Kidney (tissue), 14 donors: ENCODE measurements around the gene ADM5. TPM values are rescaled to one million over a fixed set of nuclear protein-coding genes. Genes with fewer than 3 reads are reported as not detected.

ENCODE experiments used
- DNase-seq, 5 donors: peaks; one replicate each; pipeline ENCODE4 v3.0.0-alpha.2; 2013 to 2020
- FAIRE-seq: peaks from 2 replicates; lab custom pipeline; 2012; peaks lifted over from hg19 to GRCh38; lab: Jason Lieb, UNC
- H3K27ac ChIP-seq, 2 donors: one replicate each; pipeline ENCODE4 v1.7.0; 2013; ENCODE audit warnings: low read depth in 2 of 2, low read length in 2 of 2, inconsistent platforms in 1 of 2
- H3K27me3 ChIP-seq: one replicate; pipeline ENCODE4 v1.7.1; 2013; ENCODE audit warnings: low read length, inconsistent platforms; ENCODE audit not compliant: control insufficient read depth, insufficient read depth
- H3K36me3 ChIP-seq, 3 donors: one replicate each; pipeline versions ENCODE4 v1.7.0 to v1.7.1; 2013; ENCODE audit warnings: low read length in 3 of 3, control low read depth in 1 of 3, inconsistent platforms in 1 of 3; ENCODE audit not compliant: insufficient read depth in 3 of 3, control insufficient read depth in 2 of 3
- H3K4me1 ChIP-seq, 3 donors: one replicate each; pipeline versions ENCODE4 v1.7.0 to v1.7.1; 2013; ENCODE audit warnings: low read length in 3 of 3, inconsistent platforms in 1 of 3, low read depth in 1 of 3; ENCODE audit not compliant: control insufficient read depth in 2 of 3, insufficient read depth in 2 of 3
- H3K4me3 ChIP-seq, 3 donors: one replicate each; pipeline versions ENCODE4 v1.7.0 to v1.8.1; 2013; ENCODE audit warnings: low read length in 3 of 3, control low read depth in 1 of 3, inconsistent platforms in 1 of 3
- H3K9ac ChIP-seq, 3 donors: one replicate each; pipeline versions ENCODE4 v1.7.0 to v1.7.1; 2013; ENCODE audit warnings: low read length in 3 of 3, control low read depth in 1 of 3, inconsistent platforms in 1 of 3
- H3K9me3 ChIP-seq, 3 donors: one replicate each; pipeline versions ENCODE4 v1.7.0 to v1.7.1; 2013; ENCODE audit warnings: low read length in 3 of 3, control low read depth in 1 of 3, inconsistent platforms in 1 of 3; ENCODE audit not compliant: control insufficient read depth in 2 of 3, insufficient read depth in 1 of 3
- CTCF ChIP-seq: IDR thresholded peaks from 3 replicates; pipeline ENCODE4 v1.5.1; 2012; ENCODE audit warnings: mild to moderate bottlenecking, moderate library complexity, borderline replicate concordance; ENCODE audit not compliant: insufficient read depth; ENCODE audit errors: extremely low read depth
- intact Hi-C: fragments of 100-400 bp; cut with DNase I; formaldehyde crosslinking; loops from one replicate; pipeline ENCODE4 v1.11.1; 2022
- polyA plus RNA-seq: library from polyadenylated mRNA; stranded (reverse); fragments of 350-450 nt; fragmentation: Illumina TruSeq; extraction: RNeasy Lipid Tissue Mini Kit (QIAGEN cat#74804); gene quantifications from one replicate; pipeline ENCODE4 v1.2.3, GENCODE V29; 2014; ENCODE audit warnings: low read depth, low replicate concordance; ENCODE audit not compliant: insufficient read depth
- total RNA-seq: library from RNA; stranded (reverse); fragmentation: NEBNext Ultra II Directional; extraction: Animal tissue kit (Norgen Biotek cat#: 25700); gene quantifications from one replicate; pipeline ENCODE4 v1.2.1, GENCODE V29; 2021
- donor health status: control.
- donor health status: control.
- donor health status: control.
- donor health status: control.
- donor health status: control.
- donor health status: DM: yes; HTN: yes; CAD: no.
- donor health status: Normal renal cell carcinoma (clear cell type).

The ADM5 gene
- total and polyA plus RNA-seq, 2 donors from 2014 or later: 0.60 to 2.1 TPM

GRCh38 chr19:49704888-49705642 lies 15.7 kb downstream of the ADM5 start:
- no peak for FAIRE-seq
- intact Hi-C loops: no loop called here
- H3K27me3 ChIP-seq: no peaks in the 10 kb centered on the region
- H3K4me3 ChIP-seq: no peak overlapping the region
- H3K4me1 ChIP-seq: no peaks in the 10 kb centered on the region
- DNase-seq: no peak
- no peaks in the 10 kb centered on the region for H3K36me3 ChIP-seq
- no peak overlapping the region for H3K27ac ChIP-seq
- no peaks in the 10 kb centered on the region for H3K9me3 ChIP-seq
- H3K9ac ChIP-seq: no peak overlapping the region
- TF ChIP-seq CTCF: no peak

- no peaks in the 10 kb centered on the region for H3K4me1 ChIP-seq
- no peak overlapping the region for H3K9ac ChIP-seq
- H3K4me3 ChIP-seq: no peak overlapping the region
- no peaks in the 10 kb centered on the region for H3K36me3 ChIP-seq
- TF ChIP-seq CTCF: no peak
- FAIRE-seq (no peak), DNase-seq (no peak)
- H3K27me3 ChIP-seq: no peaks in the 10 kb centered on the region
- H3K27ac ChIP-seq: no peak overlapping the region
- no peaks in the 10 kb centered on the region for H3K9me3 ChIP-seq
- intact Hi-C loops: no loop called here
These were observed 16.5 kb downstream of the ADM5 start for GRCh38 chr19:49705919-49706318.

GRCh38 chr19:49710372-49710951 lies 21.1 kb downstream of the ADM5 start:
- no peak overlapping the region for H3K27ac ChIP-seq
- intact Hi-C loops: no loop called here
- DNase-seq: no peak
- H3K4me1 ChIP-seq: no peaks in the 10 kb centered on the region
- FAIRE-seq: no peak
- no peaks in the 10 kb centered on the region for H3K36me3 ChIP-seq
- no peaks in the 10 kb centered on the region for H3K9me3 ChIP-seq
- H3K27me3 ChIP-seq: no peaks in the 10 kb centered on the region
- no peak for TF ChIP-seq CTCF
- no peak overlapping the region for H3K4me3 ChIP-seq
- no peak overlapping the region for H3K9ac ChIP-seq
